Aorta (tissue), 5 donors: ENCODE results near the gene AUTS2. TPM values are rescaled to one million over a fixed set of nuclear protein-coding genes. Genes with fewer than 3 reads are reported as not detected.
A peak's percentile ranks its signal among the peaks of the same experiment; 100 is the strongest.

Source experiments
- ATAC-seq: fragments of 200-7000 bp; cut with Tn5 transposase; one replicate; pipeline ENCODE4 v1.9.1; 2022; ENCODE audit warnings: moderate library complexity; ENCODE audit not compliant: low FRiP score
- DNase-seq, 2 donors: peaks; one replicate each; pipeline ENCODE4 v3.0.0-alpha.2; 2020
- H3K27ac ChIP-seq, 2 donors: one replicate each; pipeline ENCODE4 v1.5.1; 2013; ENCODE audit warnings: low read length in 2 of 2, mild to moderate bottlenecking in 2 of 2, moderate library complexity in 2 of 2, control low read depth in 1 of 2, inconsistent platforms in 1 of 2, low read depth in 1 of 2
- H3K27me3 ChIP-seq, 2 donors: one replicate each; pipeline ENCODE4 v1.6.1; 2013; ENCODE audit warnings: control low read depth in 1 of 2, low read length in 1 of 2, mild to moderate bottlenecking in 1 of 2, moderate library complexity in 1 of 2; ENCODE audit not compliant: insufficient read depth in 2 of 2, control insufficient read depth in 1 of 2
- H3K36me3 ChIP-seq, 2 donors: one replicate each; pipeline ENCODE4 v1.6.1; 2013; ENCODE audit warnings: control low read depth in 1 of 2, low read length in 1 of 2, mild to moderate bottlenecking in 1 of 2; ENCODE audit not compliant: insufficient read depth in 2 of 2, control insufficient read depth in 1 of 2
- H3K4me1 ChIP-seq, 2 donors: one replicate each; pipeline ENCODE4 v1.6.1; 2013; ENCODE audit warnings: low read length in 2 of 2, control low read depth in 1 of 2, mild to moderate bottlenecking in 1 of 2, moderate library complexity in 1 of 2; ENCODE audit not compliant: insufficient read depth in 2 of 2, control insufficient read depth in 1 of 2
- H3K4me3 ChIP-seq, 2 donors: one replicate each; pipeline ENCODE4 v1.5.1; 2013; ENCODE audit warnings: low read length in 2 of 2, control low read depth in 1 of 2, mild to moderate bottlenecking in 1 of 2
- H3K9me3 ChIP-seq: one replicate; pipeline ENCODE4 v1.6.1; 2013; ENCODE audit warnings: mild to moderate bottlenecking, low read length; ENCODE audit not compliant: control insufficient read depth
- WGBS, 2 donors: extraction: QIAGEN DNeasy Blood & Tissue Kit; methylation state at CpG; one replicate each; pipeline ENCODE4 v1.1.7; 2013; 5-methylcytosine and 5-hydroxymethylcytosine counted together
- intact Hi-C, 2 donors: fragments of 100-400 bp; cut with DNase I; formaldehyde crosslinking; loops; one replicate each; pipeline versions ENCODE4 v1.14.2 to v1.15.0; 2022
- polyA plus RNA-seq, 2 donors: library from polyadenylated mRNA; stranded (reverse); fragments of 200-250 nt; gene quantifications; one replicate each; pipeline ENCODE4 v1.2.3, GENCODE V29; 2013
- total RNA-seq, 2 donors: library from RNA; stranded (reverse); fragmentation: NEBNext Ultra II Directional; extraction: Animal tissue kit (Norgen Biotek cat#: 25700); gene quantifications; one replicate each; pipeline ENCODE4 v1.2.1, GENCODE V29; 2021
- donor health status: healthy with polysubstance abuse.
- donor health status: Bipolar disorder and iron deficiency.
- donor health status: DM: no; HTN: no; CAD: no.
- donor health status: DM: no; HTN: no; CAD: no.
- donor health status: DM: yes; HTN: yes; CAD: no.

Gene AUTS2
- total and polyA plus RNA-seq, 4 donors: 3.9 to 102 (median 57.0) TPM

GRCh38 chr7:70153933-70154332, 555.7 kb downstream of the AUTS2 start:
- no peak overlapping the region for H3K27ac ChIP-seq
- H3K9me3 ChIP-seq: peaks cover 1% of the 10 kb centered on the region
- intact Hi-C loops: no loop called here
- DNase-seq (no peak), ATAC-seq (no peak)
- no peaks in the 10 kb centered on the region for H3K36me3 ChIP-seq
- H3K27me3 ChIP-seq: no peaks in the 10 kb centered on the region
- no peak overlapping the region for H3K4me3 ChIP-seq
- 87 to 92% methylated on average over 1 of the region's 1 CpG for WGBS, 2 donors
- H3K4me1 ChIP-seq: no peaks in the 10 kb centered on the region

GRCh38 chr7:70154521-70155180, 556.4 kb downstream of the AUTS2 start:
- Histone ChIP-seq H3K9me3 (peaks cover 1% of the 10 kb centered on the region), H3K27me3 (no peaks in the 10 kb centered on the region), H3K4me1 (no peaks in the 10 kb centered on the region), H3K27ac (no peak overlapping the region), H3K4me3 (no peak overlapping the region), H3K36me3 (no peaks in the 10 kb centered on the region)
- ATAC-seq: no peak
- intact Hi-C loops: no loop called here
- no peak for DNase-seq
- 96 to 97% methylated on average over 3 of the region's 3 CpGs for WGBS, 2 donors

GRCh38 chr7:70156057-70156456, 557.8 kb downstream of the AUTS2 start:
- Histone ChIP-seq H3K36me3 (no peaks in the 10 kb centered on the region), H3K9me3 (peaks cover 1% of the 10 kb centered on the region), H3K4me1 (no peaks in the 10 kb centered on the region), H3K27me3 (no peaks in the 10 kb centered on the region), H3K27ac (no peak overlapping the region), H3K4me3 (no peak overlapping the region)
- ATAC-seq (no peak), DNase-seq (no peak)
- intact Hi-C loops: no loop called here
- WGBS, 2 donors: 96 to 97% methylated on average over 2 of the region's 2 CpGs

GRCh38 chr7:70159121-70159520, 560.8 kb downstream of the AUTS2 start:
- intact Hi-C loops: no loop called here
- Histone ChIP-seq H3K4me3 (no peak overlapping the region), H3K9me3 (no peaks in the 10 kb centered on the region), H3K27ac (no peak overlapping the region), H3K4me1 (no peaks in the 10 kb centered on the region), H3K27me3 (no peaks in the 10 kb centered on the region), H3K36me3 (no peaks in the 10 kb centered on the region)
- DNase-seq (no peak), ATAC-seq (no peak)
- WGBS, 2 donors: 78 to 83% methylated on average over 3 of the region's 3 CpGs

- Histone ChIP-seq H3K4me3 (no peak overlapping the region), H3K4me1 (no peaks in the 10 kb centered on the region), H3K9me3 (no peaks in the 10 kb centered on the region), H3K27ac (no peak overlapping the region), H3K36me3 (no peaks in the 10 kb centered on the region), H3K27me3 (no peaks in the 10 kb centered on the region)
- intact Hi-C loops: no loop called here
- ATAC-seq (no peak), DNase-seq (no peak)
- WGBS, 2 donors: 85 to 86% methylated on average over 7 of the region's 7 CpGs
Measured at GRCh38 chr7:70165477-70166170, 567.3 kb downstream of the AUTS2 start.

- Histone ChIP-seq H3K4me1 (no peaks in the 10 kb centered on the region), H3K4me3 (no peak overlapping the region), H3K27ac (no peak overlapping the region), H3K27me3 (no peaks in the 10 kb centered on the region), H3K36me3 (no peaks in the 10 kb centered on the region), H3K9me3 (no peaks in the 10 kb centered on the region)
- intact Hi-C loops: no loop called here
- ATAC-seq: no peak
- 6 to 19% methylated on average over 4 of the region's 4 CpGs for WGBS, 2 donors
- no peak for DNase-seq
Measured at GRCh38 chr7:70171369-70171920, 573.2 kb downstream of the AUTS2 start.

- no peak for DNase-seq
- H3K9me3 ChIP-seq: no peaks in the 10 kb centered on the region
- H3K36me3 ChIP-seq: no peaks in the 10 kb centered on the region
- 93 to 96% methylated on average over 3 of the region's 3 CpGs for WGBS, 2 donors
- peaks cover 4 to 11% of the 10 kb centered on the region in 2 donors for H3K4me1 ChIP-seq
- intact Hi-C loops: no loop called here
- no peak overlapping the region for H3K4me3 ChIP-seq
- no peak overlapping the region for H3K27ac ChIP-seq
- no peak for ATAC-seq
- H3K27me3 ChIP-seq: no peaks in the 10 kb centered on the region
Measured at GRCh38 chr7:70177166-70177565, 578.9 kb downstream of the AUTS2 start.

- DNase-seq (no peak), ATAC-seq (no peak)
- no peak overlapping the region for H3K27ac ChIP-seq
- H3K4me1 ChIP-seq: peaks cover 4 to 11% of the 10 kb centered on the region in 2 donors
- intact Hi-C loops: no loop called here
- H3K36me3 ChIP-seq: no peaks in the 10 kb centered on the region
- H3K4me3 ChIP-seq: no peak overlapping the region
- H3K9me3 ChIP-seq: no peaks in the 10 kb centered on the region
- WGBS, 2 donors: 83 to 84% methylated on average over 2 of the region's 2 CpGs
- H3K27me3 ChIP-seq: no peaks in the 10 kb centered on the region
Measured at GRCh38 chr7:70178211-70178610, 579.9 kb downstream of the AUTS2 start.

- Histone ChIP-seq H3K9me3 (no peaks in the 10 kb centered on the region), H3K27me3 (no peaks in the 10 kb centered on the region), H3K4me1 (peaks cover 4 to 11% of the 10 kb centered on the region in 2 donors), H3K27ac (no peak overlapping the region), H3K4me3 (no peak overlapping the region), H3K36me3 (no peaks in the 10 kb centered on the region)
- intact Hi-C loops: no loop called here
- ATAC-seq: no peak
- peak in 1 of 2 donors; percentile 46 for DNase-seq
- 8 to 14% methylated on average over 2 of the region's 2 CpGs for WGBS, 2 donors
Measured at GRCh38 chr7:70178787-70179186, 580.5 kb downstream of the AUTS2 start.
